NCI-H1105 (cell line): ENCODE measurements around the gene IL1R1.
"Not testable (repeated sequence)": the region's sequence is repeated elsewhere in the genome, so short reads cannot be mapped to it uniquely, and the experiment has no call there.

Source experiments
- DNase-seq: peaks from one replicate; lab custom pipeline; 2025; lab: John Stamatoyannopoulos, UW

Gene IL1R1

GRCh38 chr2:102110596-102111334, 31.8 kb upstream of the IL1R1 start:
- no peak for DNase-seq

GRCh38 chr2:102111823-102112222, 30.7 kb upstream of the IL1R1 start:
- DNase-seq: no peak

GRCh38 chr2:102112271-102112670, 30.3 kb upstream of the IL1R1 start:
- DNase-seq: no peak

- DNase-seq: no peak
Observed at GRCh38 chr2:102112692-102113665, 29.6 kb upstream of the IL1R1 start.

- DNase-seq: no peak
Observed at GRCh38 chr2:102114290-102114721, 28.2 kb upstream of the IL1R1 start.

- no peak for DNase-seq
Observed at GRCh38 chr2:102114851-102115497, 27.6 kb upstream of the IL1R1 start.

- no peak for DNase-seq
Observed at GRCh38 chr2:102116630-102117471, 25.7 kb upstream of the IL1R1 start.

- DNase-seq: no peak
Observed at GRCh38 chr2:102117472-102117858, 25.1 kb upstream of the IL1R1 start.

- no peak for DNase-seq
Observed at GRCh38 chr2:102119255-102119654, 23.3 kb upstream of the IL1R1 start.

- DNase-seq: no peak
Observed at GRCh38 chr2:102120261-102120660, 22.3 kb upstream of the IL1R1 start.

- DNase-seq: no peak
Observed at GRCh38 chr2:102120701-102121159, 21.8 kb upstream of the IL1R1 start.

GRCh38 chr2:102122115-102122514, 20.4 kb upstream of the IL1R1 start:
- DNase-seq: no peak

- DNase-seq: no peak
Observed at GRCh38 chr2:102122909-102123308, 19.6 kb upstream of the IL1R1 start.

GRCh38 chr2:102124421-102124820, 18.1 kb upstream of the IL1R1 start:
- DNase-seq: not testable (repeated sequence)

GRCh38 chr2:102126169-102126568, 16.4 kb upstream of the IL1R1 start:
- DNase-seq: no peak

- no peak for DNase-seq
Observed at GRCh38 chr2:102126660-102127059, 15.9 kb upstream of the IL1R1 start.

- no peak for DNase-seq
Observed at GRCh38 chr2:102129082-102129481, 13.5 kb upstream of the IL1R1 start.

- DNase-seq: no peak
Observed at GRCh38 chr2:102129951-102130646, 12.4 kb upstream of the IL1R1 start.

GRCh38 chr2:102130647-102130991, 11.9 kb upstream of the IL1R1 start:
- DNase-seq: no peak

GRCh38 chr2:102131564-102131963, 11.0 kb upstream of the IL1R1 start:
- DNase-seq: no peak

GRCh38 chr2:102137138-102137537, 5.4 kb upstream of the IL1R1 start:
- no peak for DNase-seq
